Pulmonary artery endothelial cell (primary cell): Measurements from ENCODE around the gene PTPRN2. TPM values are rescaled to one million over a fixed set of nuclear protein-coding genes. Genes with fewer than 3 reads are reported as not detected.

Experiments
- DNase-seq: peaks from one replicate; pipeline ENCODE4 v3.0.0-alpha.2; 2011; ENCODE audit warnings: low read depth, low spot score
- total RNA-seq: library from RNA; depleted of rRNA; stranded (reverse); fragments of >200 nt; gene quantifications from 2 replicates; pipeline ENCODE4 v1.2.3, GENCODE V29; 2014

PTPRN2 gene
- total RNA-seq, 1 donor from 2014 or later = 0.53 TPM

DNA sequence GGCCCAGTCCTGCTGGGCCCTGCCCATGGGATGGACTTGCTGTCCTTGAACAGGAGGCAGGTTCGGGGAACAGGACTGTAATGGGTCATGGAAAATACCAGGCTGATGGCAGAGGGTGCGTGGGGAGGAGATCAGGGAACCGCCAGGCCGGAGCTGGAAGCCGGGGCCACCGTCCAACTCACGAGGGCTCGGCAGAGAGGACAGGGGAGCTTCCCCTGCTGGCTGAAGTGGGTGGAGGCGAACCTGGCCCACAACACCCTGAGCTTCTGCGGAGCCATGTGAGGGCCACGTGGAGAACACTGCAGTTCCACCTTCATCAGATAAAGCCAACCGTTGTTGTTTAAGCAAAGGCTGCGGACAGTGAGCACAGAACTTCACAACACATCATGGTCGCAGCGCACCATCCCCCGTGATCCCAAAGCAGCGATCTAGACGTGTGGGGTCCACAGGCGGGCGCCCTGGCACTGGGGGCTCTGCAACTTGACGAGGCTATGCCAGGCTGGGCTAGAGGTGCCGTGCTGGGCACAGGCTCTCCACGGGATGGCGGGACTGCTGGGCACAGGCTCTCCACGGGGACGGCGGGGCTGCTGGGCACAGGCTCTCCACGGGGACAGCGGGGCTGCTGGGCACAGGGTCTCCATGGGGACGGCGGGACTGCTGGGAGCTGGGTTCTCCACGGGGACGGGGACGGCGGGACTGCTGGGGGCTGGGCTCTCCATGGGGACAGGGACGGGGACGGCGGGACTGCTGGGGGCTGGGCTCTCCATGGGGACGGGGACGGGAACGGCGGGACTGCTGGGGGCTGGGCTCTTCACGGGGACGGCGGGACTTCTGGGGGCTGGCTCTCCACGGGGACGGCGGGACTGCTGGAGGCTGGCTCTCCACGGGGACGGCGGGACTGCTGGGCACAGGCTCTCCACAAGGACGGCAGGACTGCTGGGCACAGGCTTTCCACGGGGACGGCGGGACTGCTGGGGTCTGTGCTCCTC is 777.5 kb downstream of the PTPRN2 start:
- no peak for DNase-seq

DNA sequence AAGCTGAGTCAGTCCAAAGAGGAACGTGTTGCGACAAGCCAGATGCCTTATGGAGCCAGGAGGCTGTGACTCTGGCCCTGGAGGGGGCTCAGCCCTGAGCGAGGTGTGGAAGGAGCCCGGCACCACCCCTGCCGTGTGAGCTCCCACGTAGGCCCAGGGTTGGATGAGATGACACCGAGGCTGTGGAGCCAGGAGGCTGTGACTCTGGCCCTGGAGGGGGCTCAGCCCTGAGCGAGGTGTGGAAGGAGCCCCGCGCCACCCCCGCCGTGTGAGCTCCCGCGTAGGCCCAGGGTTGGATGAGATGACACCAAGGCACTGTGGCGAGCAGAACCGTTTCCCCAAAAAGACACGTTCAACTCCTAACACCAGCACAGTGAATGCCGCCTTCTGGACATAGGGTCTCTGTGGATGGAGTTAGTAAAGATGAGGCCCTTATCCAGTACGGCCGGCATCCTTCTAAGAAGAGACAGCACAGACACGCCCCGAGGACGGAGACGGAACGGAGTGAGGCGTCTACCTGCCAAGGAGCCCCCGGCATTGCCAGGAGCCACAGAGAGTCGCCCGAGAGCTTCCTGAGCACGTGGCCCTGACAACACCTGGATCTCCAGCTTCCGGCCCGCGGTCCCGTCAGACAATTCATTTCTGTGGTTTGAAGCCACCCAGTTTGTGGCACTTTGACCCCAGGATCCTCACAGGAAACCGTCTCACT is 778.3 kb downstream of the PTPRN2 start:
- no peak for DNase-seq

DNA sequence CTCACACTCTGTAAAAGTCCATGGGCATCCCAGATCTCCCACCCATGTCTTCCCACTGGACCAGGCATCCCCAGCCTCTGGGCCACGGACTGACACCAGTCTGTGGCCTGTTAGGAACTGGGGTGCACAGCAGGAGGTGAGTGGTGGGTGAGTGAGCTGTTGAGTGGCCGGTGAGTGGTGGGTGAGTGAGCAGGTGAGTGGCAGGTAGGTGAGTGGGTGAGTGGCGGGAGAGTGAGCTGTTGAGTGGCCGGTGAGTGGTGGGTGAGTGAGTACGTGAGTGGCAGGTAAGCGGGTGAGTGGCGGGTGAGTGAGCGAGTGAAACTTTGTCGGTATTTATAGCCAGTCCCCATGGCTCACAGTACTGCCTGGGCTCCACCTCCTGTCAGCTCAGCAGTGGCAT is 779.6 kb downstream of the PTPRN2 start:
- no peak for DNase-seq

DNA sequence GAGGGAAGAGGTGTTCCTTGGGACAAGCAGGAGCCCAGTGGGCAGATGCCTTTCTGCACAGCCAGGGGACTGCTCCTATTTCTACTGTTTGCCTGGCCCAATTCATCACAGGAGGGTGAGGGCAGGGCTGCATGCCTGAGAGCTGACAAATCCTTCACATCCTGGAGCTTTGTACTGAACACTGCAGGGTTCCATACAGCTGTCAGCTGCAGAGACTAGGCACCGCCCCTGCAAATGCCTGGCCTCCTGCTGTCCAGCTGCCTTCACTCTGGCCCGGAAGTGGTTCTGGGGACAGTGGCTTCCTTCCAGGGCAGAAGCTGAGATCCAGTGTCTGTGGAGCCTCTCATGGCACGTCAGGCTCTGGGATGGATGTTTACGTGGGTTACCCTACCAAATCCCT is 780.1 kb downstream of the PTPRN2 start:
- no peak for DNase-seq

DNA sequence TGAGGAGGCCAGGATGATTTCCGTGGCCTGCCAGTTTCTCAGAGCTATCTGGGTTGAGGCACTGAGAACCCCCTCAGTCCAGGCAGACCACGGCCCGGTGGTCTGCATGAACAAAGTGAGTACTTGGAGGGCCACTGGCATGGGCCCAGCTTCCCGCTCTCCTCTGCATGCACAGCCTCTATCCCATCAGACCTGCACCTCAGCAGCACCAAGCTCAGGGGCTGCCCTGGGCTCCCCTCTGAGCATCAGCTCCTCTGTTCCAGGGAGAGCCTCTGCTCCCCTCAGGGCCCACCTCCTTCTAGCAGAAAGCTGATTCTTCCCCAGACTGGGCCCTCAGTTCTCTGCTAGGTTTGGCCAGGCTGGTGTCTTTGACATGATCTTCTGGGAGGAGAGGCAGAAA is 780.9 kb downstream of the PTPRN2 start:
- no peak for DNase-seq

DNA sequence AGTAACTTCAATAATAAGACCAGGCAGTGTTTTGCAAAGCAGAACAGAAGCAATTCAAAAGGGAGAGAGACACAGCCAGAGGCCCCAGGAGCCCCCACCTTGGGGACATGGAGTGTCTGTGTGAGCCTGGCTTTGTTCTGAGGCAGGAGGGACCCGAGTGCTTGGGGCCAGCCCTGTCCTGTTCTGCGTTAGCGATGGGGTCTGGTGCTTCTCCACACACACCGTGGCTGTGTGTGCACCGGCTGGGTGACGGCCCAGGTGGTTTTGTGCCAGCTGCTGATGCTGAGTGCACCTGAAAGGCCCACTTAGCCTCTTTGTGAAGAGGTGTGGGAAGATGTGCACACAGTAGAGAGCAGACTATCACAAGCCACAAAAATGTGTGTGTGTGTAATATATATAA is 781.9 kb downstream of the PTPRN2 start:
- no peak for DNase-seq

DNA sequence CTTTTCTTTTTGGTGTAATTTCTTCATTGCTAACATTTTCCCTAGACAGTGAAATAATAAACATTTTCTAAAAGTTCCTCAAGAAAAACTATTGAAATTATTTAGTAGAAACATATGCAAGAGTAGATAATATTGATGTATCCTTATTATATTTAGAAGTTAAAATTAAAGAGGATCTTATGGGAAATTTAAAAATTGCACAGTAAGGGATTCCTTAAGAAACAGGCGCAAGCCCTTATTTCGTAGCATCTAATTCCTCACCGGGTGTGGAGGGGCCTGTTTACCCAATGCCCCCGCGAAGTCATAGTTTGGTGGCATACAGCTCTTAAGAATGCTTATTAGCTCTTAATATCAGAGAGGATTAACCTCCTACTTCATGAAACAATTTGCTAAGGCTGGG is 783.7 kb downstream of the PTPRN2 start:
- no peak for DNase-seq

DNA sequence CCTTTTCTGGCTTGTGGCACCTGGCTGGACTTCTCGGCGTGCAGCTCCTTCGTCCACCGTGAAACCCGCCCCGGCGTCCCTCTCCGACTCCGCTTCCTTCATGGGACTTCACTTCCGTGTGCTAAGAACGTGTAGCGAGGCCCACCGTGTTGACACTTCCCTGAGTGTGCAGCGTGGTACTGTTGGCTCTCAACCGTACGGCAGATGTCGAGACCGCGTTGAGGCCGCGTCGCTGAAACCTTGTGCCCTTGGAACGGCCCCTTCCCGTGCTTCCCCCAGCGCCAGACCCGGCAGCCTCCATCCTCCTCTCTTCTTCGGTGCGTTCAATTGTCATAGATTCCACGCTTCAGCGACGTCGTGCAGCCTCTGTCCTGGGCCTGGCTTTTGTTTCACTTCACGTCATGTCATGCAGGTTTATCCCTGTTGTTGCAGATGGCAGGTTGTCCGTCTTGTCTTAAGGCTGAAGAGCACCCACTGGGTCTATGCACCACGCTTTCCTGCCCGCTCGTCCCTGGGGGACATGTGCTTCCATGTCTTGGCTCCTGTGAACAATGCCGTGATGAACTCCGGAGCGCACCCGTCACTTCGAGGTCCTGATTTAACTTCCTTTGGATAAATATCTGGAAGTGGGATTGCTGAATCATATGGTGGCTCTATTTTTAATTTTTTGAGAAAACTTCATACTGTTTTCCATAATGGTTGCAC is 785.5 kb downstream of the PTPRN2 start:
- no peak for DNase-seq

DNA sequence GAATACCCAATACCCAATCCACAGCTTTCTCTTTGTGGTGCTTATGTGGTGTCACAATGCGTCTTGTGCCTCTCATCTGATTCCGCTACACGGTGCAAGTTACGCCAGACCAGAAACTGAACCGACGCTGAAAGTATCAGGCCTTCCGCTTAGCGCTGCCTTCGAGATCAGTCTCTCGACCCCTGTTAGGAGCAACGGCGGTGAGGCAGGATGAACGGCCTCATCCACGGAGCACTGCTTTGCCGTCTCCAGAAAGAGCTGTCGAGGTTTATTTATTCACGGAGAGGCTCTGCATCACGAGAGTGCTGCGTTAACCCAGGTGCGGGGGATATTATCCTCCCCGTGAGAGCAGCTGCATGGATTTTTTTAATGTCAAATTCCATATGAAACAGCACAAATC is 786.5 kb downstream of the PTPRN2 start:
- no peak for DNase-seq

DNA sequence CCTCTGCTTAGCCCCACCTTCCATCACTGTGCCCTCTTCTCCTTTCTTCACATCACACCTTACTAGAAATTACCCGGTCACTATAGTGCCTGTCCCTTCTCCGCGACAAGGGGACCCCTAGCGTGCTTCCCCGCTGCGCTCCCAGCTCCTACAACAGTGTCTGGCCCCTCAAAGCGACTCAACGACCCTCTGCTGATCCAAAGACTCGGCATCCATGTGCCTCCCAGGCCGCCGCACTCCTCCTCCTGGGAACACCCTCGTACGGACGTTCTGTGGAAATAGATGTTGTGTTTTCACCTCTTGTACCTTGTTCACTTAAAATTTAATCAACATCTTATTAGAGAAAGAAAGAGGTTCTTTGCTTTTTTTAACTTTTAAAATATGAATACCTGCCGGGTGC is 787.3 kb downstream of the PTPRN2 start:
- no peak for DNase-seq

DNA sequence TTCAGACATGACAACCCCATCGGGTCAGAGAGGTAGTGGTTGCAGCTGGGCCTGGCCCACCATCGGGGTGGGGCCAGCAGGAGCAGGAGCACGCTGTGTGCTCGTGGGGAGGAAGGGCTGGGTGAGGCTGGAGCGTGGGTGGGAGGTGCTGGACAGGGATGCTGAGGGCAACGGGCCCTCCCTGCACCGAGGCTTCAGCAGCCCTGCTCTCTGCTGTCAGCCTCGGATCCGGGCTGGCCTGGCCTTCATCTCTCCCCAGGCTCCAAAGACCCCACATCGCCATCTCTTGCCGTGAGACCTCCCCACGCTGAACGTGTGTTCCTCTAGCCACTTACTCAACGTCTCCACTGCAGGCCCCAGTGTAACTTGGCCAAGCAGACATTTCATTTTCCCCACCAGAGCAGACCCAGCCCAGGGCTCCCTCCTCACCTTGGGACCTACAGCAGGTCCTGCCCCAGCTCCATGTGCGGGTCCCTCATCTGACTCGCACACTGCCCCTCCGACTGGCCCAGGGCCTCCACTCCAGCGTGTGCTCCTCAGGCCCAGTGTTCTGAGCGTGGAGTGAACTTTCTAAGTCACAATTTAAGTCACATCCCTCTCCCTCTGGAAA is 788.4 kb downstream of the PTPRN2 start:
- DNase-seq = no peak

DNA sequence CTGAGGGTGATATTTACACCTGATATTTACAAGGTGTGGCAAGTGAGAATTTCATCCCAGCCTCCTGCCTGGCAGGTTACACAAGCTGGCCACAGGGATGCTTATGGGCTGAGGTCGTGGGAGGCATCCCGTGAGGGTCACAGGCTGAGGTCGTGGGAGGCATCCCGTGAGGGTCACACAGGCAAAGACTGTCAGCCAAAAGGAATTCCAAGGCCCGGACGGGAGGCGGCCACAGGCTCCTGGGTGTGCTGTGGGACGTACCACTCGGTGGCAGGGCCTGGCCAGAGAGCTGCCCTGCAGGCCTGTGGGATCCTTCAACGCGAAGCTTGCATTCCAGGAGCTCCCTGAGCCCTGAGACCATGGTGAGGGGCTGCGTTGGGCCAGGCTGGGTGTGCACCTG is 790.3 kb downstream of the PTPRN2 start:
- DNase-seq = no peak

DNA sequence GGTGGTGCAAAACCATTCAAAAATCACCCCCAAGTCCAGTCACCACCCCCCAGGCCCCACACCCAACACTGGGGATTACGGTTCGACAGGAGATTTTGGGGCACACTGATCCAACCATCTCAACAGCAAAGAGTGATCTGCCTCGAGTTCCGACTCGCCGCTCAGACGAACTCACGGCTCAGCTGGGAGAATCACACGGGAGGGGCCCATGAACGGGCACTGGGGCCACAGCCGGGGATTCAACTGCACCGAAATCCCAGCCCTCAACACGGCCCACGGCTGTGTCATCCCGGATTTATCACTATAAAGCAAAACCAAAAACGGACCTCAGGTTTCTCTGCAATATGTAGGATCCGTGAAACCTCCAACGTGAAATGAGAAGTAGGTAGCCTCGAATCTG is 790.8 kb downstream of the PTPRN2 start:
- DNase-seq = no peak

DNA sequence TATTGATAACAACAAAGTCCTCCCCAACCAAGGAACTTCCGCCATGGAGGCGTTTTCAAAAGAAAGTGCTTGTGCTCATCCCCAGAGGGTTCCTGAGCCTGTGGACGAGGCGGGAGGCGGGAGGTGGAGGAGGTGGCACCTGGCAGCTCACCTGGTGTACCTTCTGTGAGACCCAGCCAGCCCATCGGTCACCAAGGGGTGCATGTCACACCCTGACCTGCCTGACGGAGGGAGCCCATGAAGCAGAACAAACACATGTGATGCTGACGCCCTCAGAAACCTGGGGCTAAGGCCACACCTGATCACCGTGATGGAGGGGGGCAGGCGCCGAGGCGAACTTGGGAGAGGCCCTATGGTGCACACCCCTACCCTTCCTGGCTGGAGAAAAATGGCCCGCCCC is 792.0 kb downstream of the PTPRN2 start:
- no peak for DNase-seq

DNA sequence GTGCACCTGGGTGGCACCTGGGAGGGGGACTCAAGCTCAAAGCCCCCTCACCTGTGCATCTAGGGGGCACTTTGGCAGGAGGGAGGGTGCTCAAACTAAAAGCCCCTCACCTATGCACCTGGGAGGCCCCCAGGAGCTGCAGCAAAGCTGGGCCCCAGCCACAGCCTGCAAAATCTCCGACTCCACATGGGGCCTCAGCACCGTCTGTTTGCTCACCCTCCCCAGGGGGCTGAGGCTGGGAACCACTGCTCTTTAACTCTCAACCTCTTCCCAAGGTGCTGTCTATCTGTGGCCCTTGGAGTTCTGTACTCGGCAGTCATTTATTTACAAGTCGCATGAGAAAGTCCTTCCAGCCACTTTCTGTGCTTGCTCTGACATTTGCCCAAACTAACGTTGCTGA is 792.4 kb downstream of the PTPRN2 start:
- DNase-seq = no peak

DNA sequence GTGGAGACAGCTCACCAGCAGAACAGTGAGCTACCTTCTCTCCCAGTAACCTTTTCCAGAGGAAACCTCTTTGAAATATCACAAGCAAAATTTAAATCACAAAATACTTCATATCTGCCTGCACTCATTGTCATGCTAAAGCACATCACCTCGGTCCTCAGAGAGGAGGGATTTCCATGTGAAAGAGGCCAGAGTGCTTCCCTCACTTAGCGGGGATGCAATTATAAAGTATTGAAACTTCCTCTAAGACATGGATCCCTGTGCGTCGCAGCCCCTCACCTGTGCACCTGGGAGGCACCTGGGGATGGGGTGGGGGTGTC is 792.9 kb downstream of the PTPRN2 start:
- DNase-seq = no peak

DNA sequence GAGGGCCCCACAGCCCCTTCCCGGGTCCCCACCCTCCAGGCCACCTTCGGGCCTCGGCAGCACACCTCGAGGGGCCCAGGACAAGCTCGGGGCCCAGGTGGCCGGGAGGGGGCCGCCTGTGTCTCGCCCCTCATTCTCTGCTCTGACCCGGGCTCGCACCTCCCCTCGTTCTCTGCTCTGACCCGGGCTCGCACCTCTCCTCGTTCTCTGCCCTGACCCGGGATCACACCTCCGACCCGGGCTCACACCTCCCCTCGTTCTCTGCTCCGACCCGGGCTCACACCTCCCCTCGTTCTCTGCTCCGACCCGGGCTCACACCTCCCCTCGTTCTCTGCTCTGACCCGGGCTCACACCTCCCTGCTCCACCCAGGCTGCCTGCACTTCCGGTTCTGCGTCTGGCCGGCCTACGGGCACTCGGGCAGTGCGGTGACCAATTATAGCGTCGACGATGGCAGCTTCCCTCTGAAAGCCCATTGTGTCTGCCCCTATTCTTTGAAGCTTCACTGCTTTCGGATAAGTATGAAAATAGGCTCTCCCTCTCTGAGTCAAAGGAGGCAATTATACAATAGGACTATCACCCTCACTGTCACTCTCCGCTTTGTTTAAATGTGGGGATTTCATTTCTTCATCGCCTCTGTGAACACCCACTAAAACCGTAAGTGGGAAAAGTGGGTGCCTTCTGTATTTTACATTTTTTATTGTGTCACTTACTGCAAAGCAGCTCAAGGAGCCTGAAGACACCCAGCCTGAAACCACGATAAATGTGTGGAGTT is 793.5 kb downstream of the PTPRN2 start:
- DNase-seq = no peak

DNA sequence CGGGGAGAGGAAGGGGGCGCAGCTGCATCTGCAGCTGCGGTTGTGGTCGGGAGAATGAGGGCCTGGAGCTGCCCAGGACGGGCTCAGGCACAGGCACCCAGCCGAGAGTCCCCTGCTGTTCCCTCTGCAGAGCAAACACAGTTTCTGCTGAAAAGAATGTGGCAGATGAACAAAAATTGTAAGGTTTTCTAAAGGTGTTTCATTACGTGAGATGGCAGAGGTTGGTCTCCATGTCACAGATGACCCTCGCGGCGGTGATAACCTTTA is 794.6 kb downstream of the PTPRN2 start:
- DNase-seq = no peak

DNA sequence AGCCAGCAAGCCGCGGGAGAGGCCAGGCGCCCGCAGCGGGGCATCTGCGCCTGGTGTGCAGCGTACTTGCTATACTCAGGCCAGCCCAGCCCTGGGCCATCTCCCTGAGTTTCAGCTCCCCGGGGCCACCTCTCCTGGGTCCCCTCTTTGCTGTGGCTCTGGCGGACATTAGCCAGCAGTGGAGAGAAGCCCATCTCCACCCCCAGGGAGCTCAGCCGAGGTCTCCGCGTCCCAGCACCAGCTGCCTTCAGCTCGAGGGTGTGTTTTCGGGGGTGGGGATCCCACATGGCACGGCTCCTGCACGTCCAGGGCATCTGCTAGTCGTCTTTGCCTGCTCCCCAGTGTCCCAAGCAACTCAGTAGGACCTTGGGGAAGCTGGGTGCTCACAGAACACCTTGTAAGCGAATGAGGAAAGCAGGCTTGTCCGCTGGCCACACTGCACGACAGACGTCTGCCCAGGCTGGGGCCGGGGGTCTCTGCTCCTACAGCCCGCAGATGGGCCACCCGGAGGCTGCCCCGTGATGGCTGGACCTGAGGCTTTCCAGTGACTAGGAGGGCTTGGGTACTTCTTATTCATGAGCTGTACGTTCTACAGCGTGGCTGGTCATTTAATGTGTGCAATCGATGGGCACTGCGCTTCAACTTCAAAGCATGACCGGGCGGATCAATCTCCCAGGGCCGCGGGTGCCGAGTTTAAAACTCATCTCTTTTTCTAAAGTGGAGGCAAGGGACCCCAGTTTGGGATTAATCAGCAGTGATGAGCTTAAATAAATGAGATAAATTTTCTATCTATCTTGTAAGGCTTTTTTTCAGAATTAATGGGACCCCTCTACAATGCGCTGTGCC is 795.2 kb downstream of the PTPRN2 start:
- no peak for DNase-seq

DNA sequence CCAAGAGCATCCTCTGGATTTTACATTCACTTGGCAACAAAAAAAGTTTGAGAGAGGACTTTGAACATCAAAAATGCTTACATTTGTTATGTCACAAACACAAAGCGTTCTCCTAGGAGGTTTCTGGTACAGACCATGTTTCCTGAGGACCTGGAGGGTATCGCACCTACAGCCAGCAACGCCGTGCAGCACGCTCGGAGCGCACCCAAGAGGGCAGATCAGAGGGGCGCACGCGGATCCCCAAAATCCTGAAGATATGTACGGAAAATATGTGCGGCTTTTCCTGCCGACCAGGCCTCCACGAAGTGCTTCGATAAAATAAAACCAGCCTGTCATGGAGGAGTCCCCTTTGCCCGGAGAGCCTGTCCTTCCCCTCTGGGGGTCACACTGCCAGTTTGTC is 796.0 kb downstream of the PTPRN2 start:
- DNase-seq = no peak
